ENCODE data around the gene SLC6A1. TPM values are rescaled to one million over a fixed set of nuclear protein-coding genes. Genes with fewer than 3 reads are reported as not detected.

SLC6A1 gene
- total and polyA plus RNA-seq, 2 of the 8 experiments (the other 6 are each of a cell fraction or from before 2014, with no cell fraction given) = 0.30 to 0.63 TPM

DNA sequence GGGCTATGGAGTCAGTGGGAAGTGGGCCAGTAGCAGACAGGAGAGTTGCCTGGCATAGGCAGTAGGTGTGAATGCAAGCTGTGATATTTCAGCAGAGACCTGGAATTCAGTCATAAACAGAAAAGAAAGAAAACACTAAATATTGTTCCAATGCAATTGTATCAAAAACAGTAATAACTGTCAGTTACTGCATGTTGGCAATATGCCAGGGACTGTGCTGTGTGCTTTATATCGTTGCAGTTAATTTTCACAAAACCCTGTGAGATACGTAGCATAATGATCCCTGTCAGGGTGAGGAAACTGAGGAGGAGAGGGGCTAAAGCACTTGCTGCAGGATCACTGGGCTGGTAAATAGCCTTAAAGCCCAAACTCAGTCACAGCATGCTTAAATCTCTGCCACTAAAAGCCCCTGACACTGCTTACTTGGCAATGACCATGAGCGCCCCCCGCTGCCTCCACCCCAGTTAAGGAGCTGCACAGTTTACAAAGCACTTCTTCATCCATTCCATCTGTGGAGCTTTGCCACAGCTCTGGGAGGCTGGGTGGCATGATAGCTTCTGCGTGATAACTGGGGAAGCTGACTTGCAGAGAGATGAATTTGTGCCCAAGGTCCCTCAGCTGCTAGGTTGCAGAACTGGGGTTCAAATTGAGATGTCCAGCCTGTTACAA lies 3.9 kb downstream of the SLC6A1 start:
- no peak overlapping the region for H4K8ac ChIP-seq (ENCODE audit: extremely low read depth, insufficient read depth, low read length)
- H3K56ac ChIP-seq (replicated peaks; ENCODE audit: insufficient read length, low read depth, low read length) = no peak overlapping the region
- H3K4me1 ChIP-seq (replicated peaks in 1 of 4; ENCODE audit: control insufficient read depth in 3 of 4, insufficient read depth in 4 of 4, low read length in 3 of 4) = peaks cover 0 to 11% (median 2%) of the 10 kb centered on the region in 4 experiments; a peak in 3 of 7 replicates
- H4K20me1 ChIP-seq (replicated peaks in 1 of 2; ENCODE audit: control insufficient read depth in 1 of 2, insufficient read depth in 2 of 2, low read length in 2 of 2) = no peaks in the 10 kb centered on the region
- no peak overlapping the region for H2BK5ac ChIP-seq (ENCODE audit: low read depth, low read length)
- no peaks in the 10 kb centered on the region for H3K36me3 ChIP-seq (ENCODE audit: control insufficient read depth in 2 of 4, insufficient read depth in 4 of 4, low read length in 3 of 4)
- no peak overlapping the region for H3K4ac ChIP-seq (replicated peaks; ENCODE audit: insufficient read length, low read depth, low read length)
- FAIRE-seq (no peak), DNase-seq (ENCODE audit: low read depth in 1 of 2, low spot score in 2 of 2) (no peak)
- H2BK15ac ChIP-seq (ENCODE audit: low read length) = no peak overlapping the region
- no peak overlapping the region for H3K4me2 ChIP-seq (ENCODE audit: insufficient read depth in 1 of 2, low read depth in 2 of 2, low read length in 2 of 2)
- no peak overlapping the region for H2AFZ ChIP-seq (ENCODE audit: low read length)
- ChIA-PET CTCF (ENCODE audit: partially characterized antibody) (interaction anchor here (0.7 to 13.4 kb wide), 14 partner anchors 11 to 184 kb away, joined by 3 to 100 read pairs (median 4); no protein-coding TSS in a partner anchor), POLR2A (ENCODE audit: partially characterized antibody) (interaction anchor here (1.0 kb wide), 1 partner anchor 11 kb away, joined by 3 read pairs; no protein-coding TSS in a partner anchor)
- H3K23me2 ChIP-seq (ENCODE audit: low read depth, low read length) = peaks cover 9% of the 10 kb centered on the region; the same call in 1 of the 2 replicates
- H3K23ac ChIP-seq (ENCODE audit: insufficient read length) = no peak overlapping the region
- H3K79me1 ChIP-seq (ENCODE audit: low read depth, low read length) = no peaks in the 10 kb centered on the region
- no peak overlapping the region for H3K27ac ChIP-seq (ENCODE audit: low read depth, low read length)
- H4K5ac ChIP-seq (ENCODE audit: insufficient read length, low read depth, low read length) = no peak overlapping the region
- no peak overlapping the region for H2BK120ac ChIP-seq (replicated peaks; ENCODE audit: low read depth, low read length)
- H2BK12ac ChIP-seq (ENCODE audit: low read depth, low read length) = no peak overlapping the region
- H3K27me3 ChIP-seq (replicated peaks in 1 of 4; ENCODE audit: control insufficient read depth in 3 of 4, extremely low read depth in 1 of 4, insufficient read depth in 3 of 4, low read length in 3 of 4) = peaks cover 20 to 36% (median 34%) of the 10 kb centered on the region in 4 experiments
- H3K4me3 ChIP-seq (ENCODE audit: extremely low read depth in 1 of 4, insufficient read depth in 2 of 4, low read depth in 3 of 4, low read length in 4 of 4) = no peak overlapping the region
- H3K14ac ChIP-seq (ENCODE audit: insufficient read length) = no peak overlapping the region
- WGBS, 2 experiments (ENCODE audit: extremely low coverage in 1 of 2, insufficient coverage in 1 of 2, insufficient read length in 1 of 2, insufficient replicate concordance in 2 of 2, low coverage in 1 of 2, low lambda C conversion rate in 2 of 2, missing lambda C conversion rate in 1 of 2) = 81% methylated on average over 5 of the region's 5 CpGs; no CpG with 5 or more reads in 1 of the 2 experiments
- no peak overlapping the region for H2AK5ac ChIP-seq (ENCODE audit: low read depth, low read length)
- no peak overlapping the region for H3K9ac ChIP-seq (replicated peaks in 1 of 4; ENCODE audit: extremely low read depth in 1 of 4, low read depth in 3 of 4, low read length in 3 of 4)
- no peak overlapping the region for H3K18ac ChIP-seq (ENCODE audit: extremely low read depth, low read length)
- H4K91ac ChIP-seq (replicated peaks; ENCODE audit: insufficient read length, low read length) = no peak overlapping the region
- no peaks in the 10 kb centered on the region for H3K9me3 ChIP-seq (ENCODE audit: insufficient read depth in 2 of 2, low read depth in 1 of 2, low read length in 1 of 2)
- H3K79me2 ChIP-seq (ENCODE audit: control insufficient read depth in 1 of 2, insufficient read depth in 2 of 2, low read length in 2 of 2) = no peaks in the 10 kb centered on the region
- no peak overlapping the region for H2BK20ac ChIP-seq (ENCODE audit: low read length)
- TF ChIP-seq RAD21 (IDR thresholded peaks at IDR 0.05 in 1 of 2, conservative IDR thresholded peaks at IDR 0.05 in 1 of 2; ENCODE audit: low read depth in 2 of 2, low read length in 2 of 2) (0 out of 4 replicates have a peak, but pooled peaks of 1 of the 2 experiments have one; percentile 6), POLR2AphosphoS5 (IDR thresholded peaks at IDR 0.05; ENCODE audit: low read depth, low read length) (no peak), TAF1 (IDR thresholded peaks at IDR 0.05; ENCODE audit: low read depth, low read length) (no peak), HDAC6 (IDR thresholded peaks at IDR 0.05; ENCODE audit: low read depth, low read length) (no peak), BCL11A (IDR thresholded peaks at IDR 0.05; ENCODE audit: low read depth in 2 of 2, low read length in 2 of 2) (no peak), SP4 (IDR thresholded peaks at IDR 0.05; ENCODE audit: low read length) (no peak), GTF2F1 (IDR thresholded peaks at IDR 0.05; ENCODE audit: borderline replicate concordance, low read depth, low read length) (no peak), ATF3 (IDR thresholded peaks at IDR 0.05; ENCODE audit: insufficient read depth, low read depth, low read length) (no peak)
- TF ChIP-seq, protein P1, sequence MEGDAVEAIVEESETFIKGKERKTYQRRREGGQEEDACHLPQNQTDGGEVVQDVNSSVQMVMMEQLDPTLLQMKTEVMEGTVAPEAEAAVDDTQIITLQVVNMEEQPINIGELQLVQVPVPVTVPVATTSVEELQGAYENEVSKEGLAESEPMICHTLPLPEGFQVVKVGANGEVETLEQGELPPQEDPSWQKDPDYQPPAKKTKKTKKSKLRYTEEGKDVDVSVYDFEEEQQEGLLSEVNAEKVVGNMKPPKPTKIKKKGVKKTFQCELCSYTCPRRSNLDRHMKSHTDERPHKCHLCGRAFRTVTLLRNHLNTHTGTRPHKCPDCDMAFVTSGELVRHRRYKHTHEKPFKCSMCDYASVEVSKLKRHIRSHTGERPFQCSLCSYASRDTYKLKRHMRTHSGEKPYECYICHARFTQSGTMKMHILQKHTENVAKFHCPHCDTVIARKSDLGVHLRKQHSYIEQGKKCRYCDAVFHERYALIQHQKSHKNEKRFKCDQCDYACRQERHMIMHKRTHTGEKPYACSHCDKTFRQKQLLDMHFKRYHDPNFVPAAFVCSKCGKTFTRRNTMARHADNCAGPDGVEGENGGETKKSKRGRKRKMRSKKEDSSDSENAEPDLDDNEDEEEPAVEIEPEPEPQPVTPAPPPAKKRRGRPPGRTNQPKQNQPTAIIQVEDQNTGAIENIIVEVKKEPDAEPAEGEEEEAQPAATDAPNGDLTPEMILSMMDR (IDR thresholded peaks at IDR 0.05; ENCODE audit: control extremely low read depth in 1 of 3, insufficient read depth in 1 of 3, low read depth in 1 of 3, low read length in 3 of 3) = peak in 1 of 3 experiments; percentile 5; a peak in 1 of 4 replicates

Measured in H1 (cell line).